Ovary (tissue), 9 donors: ENCODE data around the gene EID2. TPM values are rescaled to one million over a fixed set of nuclear protein-coding genes. Genes with fewer than 3 reads are reported as not detected.

Experiments used
- DNase-seq, 5 donors: peaks; one replicate each; pipeline ENCODE4 v3.0.0-alpha.2; 2019 to 2020
- H3K27ac ChIP-seq, 2 donors: fragments of 200-600 bp; one replicate each; pipeline versions ENCODE4 v1.5.1 to v1.8.0; 2019 to 2022
- H3K27me3 ChIP-seq: fragments of 200-600 bp; one replicate; pipeline ENCODE4 v1.8.0; 2022
- H3K36me3 ChIP-seq: fragments of 200-600 bp; sonication (generic); one replicate; pipeline ENCODE4 v1.5.1; 2019
- H3K4me1 ChIP-seq: one replicate; pipeline ENCODE4 v1.8.1; 2013; ENCODE audit warnings: mild to moderate bottlenecking, moderate library complexity; ENCODE audit not compliant: insufficient read depth
- H3K4me3 ChIP-seq: fragments of 200-600 bp; sonication (generic); one replicate; pipeline ENCODE4 v1.5.1; 2017
- H3K9me3 ChIP-seq, 2 donors: fragments of 200-600 bp in 1 of 2; sonication (generic) in 1 of 2; one replicate each; pipeline versions ENCODE4 v1.5.1 to v1.8.1; 2013 to 2019; ENCODE audit warnings: mild to moderate bottlenecking in 1 of 2, moderate library complexity in 1 of 2
- EP300 ChIP-seq: sonication (generic); formaldehyde crosslinking; IDR thresholded peaks from one replicate; pipeline ENCODE4 v1.6.1; 2017; ENCODE audit warnings: antibody characterized with exemption
- POLR2A ChIP-seq: fragments of 450-650 bp; IDR thresholded peaks from one replicate; pipeline ENCODE4 v1.6.1; 2017; ENCODE audit warnings: antibody characterized with exemption, mild to moderate bottlenecking, moderate library complexity
- WGBS, 3 donors: extraction: QIAGEN DNeasy Blood & Tissue Kit in 1 of 3; methylation state at CpG; one replicate each; pipeline versions ENCODE4 v1.1.5 to v1.1.7; 2013 to 2017; 5-methylcytosine and 5-hydroxymethylcytosine counted together
- intact Hi-C, 4 donors: fragments of 100-400 bp; cut with DNase I; formaldehyde crosslinking; loops; one replicate each; pipeline versions ENCODE4 v1.11.0 to v1.15.1; 2022 to 2023
- polyA plus RNA-seq, 2 donors: library from polyadenylated mRNA; stranded (reverse); fragments of 200-250 nt in 1 of 2; fragments of 350-450 nt in 1 of 2; fragmentation: Illumina TruSeq in 1 of 2; extraction: RNeasy Lipid Tissue Mini Kit (QIAGEN cat#74804) in 1 of 2; gene quantifications; one replicate each; pipeline ENCODE4 v1.2.3, GENCODE V29; 2013 to 2014
- total RNA-seq, 7 donors: library from RNA; depleted of rRNA in 2 of 7; stranded (reverse); fragments of >200 nt in 2 of 7; fragmentation: NEBNext Ultra II Directional in 3 of 7; extraction: Animal tissue kit (Norgen Biotek cat#: 25700) in 3 of 7; gene quantifications; one replicate each; pipeline versions ENCODE4 v1.1.0 to v1.2.4, GENCODE V29; 2016 to 2023
- TF ChIP-seq, protein P1 (sequence below), 3 donors: fragments of 450-650 bp in 2 of 3; fragments of 200-600 bp in 1 of 3; IDR thresholded peaks; one replicate each; pipeline versions ENCODE4 v1.5.1 to v1.8.0; 2016 to 2022; ENCODE audit warnings: antibody characterized with exemption in 3 of 3, mild to moderate bottlenecking in 1 of 3
- donor health status: DM: no; HTN: no; CAD: no; lungs with moderate emphysema.
- donor health status: DM: no; HTN: no; CAD: no.
- donor health status: Bipolar disorder and iron deficiency.
- donor health status: DM: yes; HTN: yes; CAD: no.
- donor health status: DM: no; HTN: no; CAD: no.
- donor health status: DM: yes; HTN: yes; CAD: no.

Gene EID2
- total and polyA plus RNA-seq, 9 donors = 6.9 to 17.0 (median 13.1) TPM

DNA sequence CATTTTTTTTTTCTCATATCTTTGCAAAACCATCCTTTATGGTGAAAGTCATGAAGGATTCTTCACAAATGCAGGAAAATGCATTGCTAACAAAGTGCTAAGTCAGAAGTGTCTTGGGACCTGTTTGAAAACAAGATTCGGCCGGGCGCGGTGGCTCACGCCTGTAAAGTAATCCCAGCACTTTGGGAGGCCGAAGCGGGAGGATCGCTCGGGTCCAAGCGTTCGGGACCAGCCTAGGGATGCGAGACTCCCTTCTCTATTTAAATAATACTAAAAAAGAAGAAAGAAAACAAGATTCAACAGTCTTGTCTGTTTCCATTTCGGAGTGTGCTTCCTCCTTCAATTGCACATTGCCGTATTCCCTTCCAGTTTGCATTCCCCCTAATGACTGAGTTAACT is 8.1 kb downstream of the EID2 start:
- peak overlapping the region; percentile 61 to 74 for H3K27ac ChIP-seq
- 18 to 29% (median 24%) methylated on average over 14 of the region's 14 CpGs for WGBS, 3 donors
- peaks cover 1% of the 10 kb centered on the region for H3K4me1 ChIP-seq
- no peak for DNase-seq
- H3K9me3 ChIP-seq = no peaks in the 10 kb centered on the region
- no peaks in the 10 kb centered on the region for H3K27me3 ChIP-seq
- TF ChIP-seq EP300 (no peak), POLR2A (no peak)
- TF ChIP-seq, protein P1, sequence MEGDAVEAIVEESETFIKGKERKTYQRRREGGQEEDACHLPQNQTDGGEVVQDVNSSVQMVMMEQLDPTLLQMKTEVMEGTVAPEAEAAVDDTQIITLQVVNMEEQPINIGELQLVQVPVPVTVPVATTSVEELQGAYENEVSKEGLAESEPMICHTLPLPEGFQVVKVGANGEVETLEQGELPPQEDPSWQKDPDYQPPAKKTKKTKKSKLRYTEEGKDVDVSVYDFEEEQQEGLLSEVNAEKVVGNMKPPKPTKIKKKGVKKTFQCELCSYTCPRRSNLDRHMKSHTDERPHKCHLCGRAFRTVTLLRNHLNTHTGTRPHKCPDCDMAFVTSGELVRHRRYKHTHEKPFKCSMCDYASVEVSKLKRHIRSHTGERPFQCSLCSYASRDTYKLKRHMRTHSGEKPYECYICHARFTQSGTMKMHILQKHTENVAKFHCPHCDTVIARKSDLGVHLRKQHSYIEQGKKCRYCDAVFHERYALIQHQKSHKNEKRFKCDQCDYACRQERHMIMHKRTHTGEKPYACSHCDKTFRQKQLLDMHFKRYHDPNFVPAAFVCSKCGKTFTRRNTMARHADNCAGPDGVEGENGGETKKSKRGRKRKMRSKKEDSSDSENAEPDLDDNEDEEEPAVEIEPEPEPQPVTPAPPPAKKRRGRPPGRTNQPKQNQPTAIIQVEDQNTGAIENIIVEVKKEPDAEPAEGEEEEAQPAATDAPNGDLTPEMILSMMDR (IDR thresholded peaks at IDR 0.05) = no peak
- no peaks in the 10 kb centered on the region for H3K36me3 ChIP-seq
- intact Hi-C loops = loop anchor here (5.0 to 10.0 kb wide), 7 partner anchors 57 to 417 kb away; partner anchors contain the start of genes SUPT5H (in 2 of the 4), MED29 (in 1 of the 4), PAF1 (in 1 of the 4) and SAMD4B (in 1 of the 4)
- H3K4me3 ChIP-seq = peak overlapping the region; percentile 95

DNA sequence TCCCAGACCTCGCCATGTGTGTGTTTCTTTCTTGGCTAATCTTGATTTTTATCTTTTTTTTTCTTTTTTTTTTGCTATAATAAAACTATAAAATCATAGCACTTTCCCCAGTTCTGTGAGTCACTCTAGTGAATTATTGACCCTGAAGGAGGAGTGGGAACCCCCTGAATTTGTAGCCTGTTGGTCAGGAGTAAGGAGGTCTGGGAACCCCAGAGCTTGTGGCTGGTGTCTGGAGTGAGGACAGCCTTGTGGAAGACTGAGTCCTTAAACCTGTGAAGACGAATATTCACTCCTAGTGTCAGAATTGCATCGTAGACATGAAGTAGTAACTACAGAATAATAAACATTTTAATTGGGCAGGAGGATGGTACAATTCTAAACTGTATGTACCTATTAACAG is 14.8 kb downstream of the EID2 start:
- WGBS, 3 donors = 92 to 96% (median 93%) methylated on average over 3 of the region's 3 CpGs
- Histone ChIP-seq H3K4me1 (no peaks in the 10 kb centered on the region), H3K27me3 (no peaks in the 10 kb centered on the region), H3K27ac (no peak overlapping the region), H3K36me3 (no peaks in the 10 kb centered on the region), H3K4me3 (no peak overlapping the region), H3K9me3 (no peaks in the 10 kb centered on the region)
- intact Hi-C loops = loop anchor here in 1 of 4 donors (2.0 kb wide), 1 partner anchor 22 kb away; no protein-coding TSS in a partner anchor
- no peak for DNase-seq
- TF ChIP-seq, protein P1 (IDR thresholded peaks at IDR 0.05) = no peak
- TF ChIP-seq EP300 = no peak
- no peak for TF ChIP-seq POLR2A

DNA sequence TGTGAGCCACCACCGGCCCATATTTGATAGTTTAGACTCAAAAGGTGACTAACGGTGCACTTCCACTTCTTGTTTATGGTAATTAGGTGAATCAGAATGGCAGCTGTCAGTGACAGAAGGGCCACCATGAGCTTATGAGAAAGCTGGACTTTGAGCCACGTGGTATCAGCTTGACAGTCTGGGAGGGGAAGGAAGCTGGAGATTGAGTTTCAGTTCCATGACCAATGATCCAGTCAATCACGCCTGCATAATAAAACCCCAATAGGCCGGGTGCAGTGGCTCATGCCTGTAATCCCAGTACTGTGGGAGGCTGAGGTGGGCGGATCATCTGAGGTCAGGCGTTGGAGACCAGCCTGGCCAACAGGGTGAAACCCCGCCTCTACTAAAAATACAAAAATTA is 15.5 kb downstream of the EID2 start:
- 84 to 90% (median 89%) methylated on average over 8 of the region's 8 CpGs for whole genome bisulfite sequencing, 3 donors
- H3K4me1 ChIP-seq = no peaks in the 10 kb centered on the region
- H3K9me3 ChIP-seq = no peaks in the 10 kb centered on the region
- H3K27ac ChIP-seq = no peak overlapping the region
- H3K36me3 ChIP-seq = no peaks in the 10 kb centered on the region
- intact Hi-C loops = loop anchor here in 1 of 4 donors (2.0 kb wide), 1 partner anchor 22 kb away; no protein-coding TSS in a partner anchor
- no peak for TF ChIP-seq EP300
- no peak for TF ChIP-seq POLR2A
- TF ChIP-seq, protein P1 (IDR thresholded peaks at IDR 0.05) = no peak
- H3K27me3 ChIP-seq = no peaks in the 10 kb centered on the region
- DNase-seq = no peak
- no peak overlapping the region for H3K4me3 ChIP-seq

DNA sequence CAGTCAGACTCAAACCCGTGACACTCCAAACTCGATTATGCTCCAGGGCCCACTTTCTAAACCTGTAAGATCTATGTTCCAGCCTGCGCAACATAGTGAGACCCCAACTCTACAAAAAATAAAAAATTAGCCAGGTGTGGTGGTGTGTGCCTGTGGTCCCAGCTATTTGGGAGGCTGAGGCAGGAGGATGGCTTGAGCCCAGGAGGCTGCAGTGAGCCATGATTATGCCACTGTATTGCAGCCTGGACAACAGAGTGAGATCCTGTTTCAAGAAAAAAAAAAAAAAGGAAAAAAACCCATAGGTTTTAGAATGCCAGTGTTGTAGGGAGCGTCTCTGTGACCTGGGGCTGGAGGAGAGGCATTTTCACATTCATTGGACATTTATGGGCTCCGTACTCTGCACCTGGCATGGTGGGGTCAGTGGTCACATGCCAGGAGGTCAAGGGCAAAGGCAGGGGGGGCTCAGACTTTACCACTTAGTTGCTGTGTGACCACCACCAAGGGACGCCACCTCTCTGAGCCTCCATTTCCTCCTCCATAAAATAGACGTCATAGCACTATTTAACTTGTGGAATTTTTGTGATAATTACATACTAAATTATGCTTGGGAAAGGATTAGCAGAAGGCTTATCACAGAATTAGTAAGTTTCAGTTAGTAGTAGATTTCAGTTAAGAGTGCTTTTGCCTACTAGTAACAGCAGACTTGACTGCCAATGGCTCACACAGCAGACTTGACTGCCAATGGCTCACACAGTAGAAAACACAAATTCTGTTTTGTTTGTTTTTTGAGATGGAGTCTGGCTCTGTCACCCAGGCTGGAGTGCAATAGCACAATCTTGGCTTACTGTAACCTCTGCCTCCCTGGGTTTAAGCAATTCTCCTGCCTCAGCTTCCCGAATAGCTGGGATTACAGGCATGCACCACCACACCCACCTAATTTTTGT is 19.1 kb downstream of the EID2 start:
- no peaks in the 10 kb centered on the region for H3K36me3 ChIP-seq
- TF ChIP-seq POLR2A (no peak), EP300 (no peak)
- TF ChIP-seq, protein P1 (IDR thresholded peaks at IDR 0.05) = no peak
- intact Hi-C loops = no loop called here
- H3K27ac ChIP-seq = no peak overlapping the region
- no peaks in the 10 kb centered on the region for H3K9me3 ChIP-seq
- no peaks in the 10 kb centered on the region for H3K27me3 ChIP-seq
- WGBS, 3 donors = 80 to 83% (median 82%) methylated on average over 8 of the region's 8 CpGs
- no peaks in the 10 kb centered on the region for H3K4me1 ChIP-seq
- DNase-seq = no peak
- H3K4me3 ChIP-seq = no peak overlapping the region
